Mesendoderm (in vitro differentiated cells): Measurements from ENCODE around the gene B9D2.
A peak's percentile ranks its signal among the peaks of the same experiment; 100 is the strongest.

Experiments
- DNase-seq: peaks from one replicate; pipeline ENCODE4 v3.0.0; 2013
- H2AK5ac ChIP-seq: 2 replicates; pipeline ENCODE4 v1.6.1; 2013; ENCODE audit warnings: low read length, inconsistent platforms
- H2BK120ac ChIP-seq: 2 replicates; pipeline ENCODE4 v1.6.1; 2013; ENCODE audit warnings: low read depth, mild to moderate bottlenecking, low read length, moderate library complexity, mixed read lengths
- H2BK15ac ChIP-seq: replicated peaks from 2 replicates; pipeline ENCODE4 v1.6.1; 2013; ENCODE audit warnings: low read depth, mild to moderate bottlenecking, moderate library complexity
- H2BK5ac ChIP-seq: 2 replicates; pipeline ENCODE4 v1.6.1; 2013; ENCODE audit warnings: low read length, inconsistent platforms
- H3K18ac ChIP-seq: 2 replicates; pipeline ENCODE4 v1.6.1; 2013; ENCODE audit warnings: mild to moderate bottlenecking, low read length, mixed read lengths
- H3K23ac ChIP-seq: one replicate; pipeline ENCODE4 v1.6.1; 2013; ENCODE audit warnings: low read length
- H3K27ac ChIP-seq: 2 replicates; pipeline ENCODE4 v1.5.1; 2013; ENCODE audit warnings: low read depth, mild to moderate bottlenecking, inconsistent platforms, low read length, moderate library complexity
- H3K27me3 ChIP-seq: 2 replicates; pipeline ENCODE4 v1.6.1; 2013; ENCODE audit warnings: low read length, control low read depth, mild to moderate bottlenecking, inconsistent platforms; ENCODE audit not compliant: insufficient read depth, poor library complexity
- H3K36me3 ChIP-seq: 2 replicates; pipeline ENCODE4 v1.6.1; 2013; ENCODE audit warnings: low read length, inconsistent platforms; ENCODE audit not compliant: control insufficient read depth, insufficient read depth
- H3K4ac ChIP-seq: one replicate; pipeline ENCODE4 v1.6.1; 2013; ENCODE audit warnings: low read depth, mild to moderate bottlenecking, low read length, moderate library complexity
- H3K4me1 ChIP-seq: 2 replicates; pipeline ENCODE4 v1.6.1; 2013; ENCODE audit warnings: low read depth, low read length, inconsistent platforms; ENCODE audit not compliant: control insufficient read depth
- H3K4me2 ChIP-seq: 2 replicates; pipeline ENCODE4 v1.6.1; 2013; ENCODE audit warnings: low read length
- H3K4me3 ChIP-seq: 2 replicates; pipeline ENCODE4 v1.5.1; 2013; ENCODE audit warnings: mild to moderate bottlenecking, low read length
- H3K56ac ChIP-seq: one replicate; pipeline ENCODE4 v1.6.1; 2013; ENCODE audit warnings: low read length
- H3K79me1 ChIP-seq: 2 replicates; pipeline ENCODE4 v1.6.1; 2013; ENCODE audit warnings: low read length, inconsistent platforms
- H3K79me2 ChIP-seq: 2 replicates; pipeline ENCODE4 v1.6.1; 2013; ENCODE audit warnings: mild to moderate bottlenecking, low read length; ENCODE audit not compliant: control insufficient read depth, insufficient read depth
- H3K9ac ChIP-seq: 2 replicates; pipeline ENCODE4 v1.6.1; 2013; ENCODE audit warnings: low read length, inconsistent platforms
- H4K5ac ChIP-seq: one replicate; pipeline ENCODE4 v1.6.1; 2013; ENCODE audit warnings: low read length
- H4K8ac ChIP-seq: one replicate; pipeline ENCODE4 v1.6.1; 2013; ENCODE audit warnings: low read depth, mild to moderate bottlenecking, control low read depth, low read length, moderate library complexity
- WGBS: extraction: QIAGEN DNeasy Blood & Tissue Kit; methylation state at CpG from one replicate; pipeline ENCODE4 v1.1.7; 2013; ENCODE audit warnings: low lambda C conversion rate, missing lambda C conversion rate; ENCODE audit not compliant: insufficient coverage; ENCODE audit errors: extremely low coverage; 5-methylcytosine and 5-hydroxymethylcytosine counted together

Gene B9D2

DNA sequence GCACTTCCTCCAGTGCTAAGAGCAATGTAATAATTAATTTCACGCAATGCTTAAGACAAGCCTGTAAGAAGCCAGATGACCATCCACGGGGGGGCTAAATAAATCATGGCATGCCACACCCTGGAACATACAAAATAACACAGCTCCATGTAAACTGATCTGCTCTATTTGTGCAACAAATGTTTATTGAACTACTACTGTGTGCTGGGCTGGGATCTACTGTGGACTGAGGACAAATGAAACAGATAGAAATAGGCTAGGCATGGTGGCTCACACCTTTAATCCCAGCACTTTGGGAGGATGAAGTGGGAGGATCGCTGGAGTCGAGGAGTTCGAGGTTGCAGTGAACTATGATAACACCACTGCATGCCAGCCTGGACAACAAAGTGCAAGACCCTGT lies 31.5 kb downstream of the B9D2 start:
- no CpG with 5 or more reads among the region's 5 CpGs for WGBS
- Histone ChIP-seq H3K4me1 (peaks cover 6% of the 10 kb centered on the region), H2BK15ac (no peak overlapping the region), H3K9ac (no peak overlapping the region), H3K79me1 (no peaks in the 10 kb centered on the region), H3K18ac (no peak overlapping the region), H4K8ac (no peak overlapping the region), H4K5ac (no peak overlapping the region), H2AK5ac (no peak overlapping the region), H3K4me3 (no peak overlapping the region), H3K27me3 (no peaks in the 10 kb centered on the region), H3K4ac (no peak overlapping the region), H3K36me3 (peaks cover 3% of the 10 kb centered on the region), H3K4me2 (no peak overlapping the region), H2BK5ac (no peak overlapping the region), H3K56ac (no peak overlapping the region), H3K27ac (no peak overlapping the region), H3K79me2 (no peaks in the 10 kb centered on the region), H3K23ac (no peak overlapping the region), H2BK120ac (no peak overlapping the region)
- DNase-seq: no peak

- H2BK15ac ChIP-seq: no peak overlapping the region
- H3K27me3 ChIP-seq: no peaks in the 10 kb centered on the region
- no peak for DNase-seq
- no peak overlapping the region for H3K4ac ChIP-seq
- H2AK5ac ChIP-seq: no peak overlapping the region
- H2BK5ac ChIP-seq: no peak overlapping the region
- H3K4me1 ChIP-seq: peaks cover 9% of the 10 kb centered on the region
- H3K9ac ChIP-seq: peak overlapping the region; percentile 16
- no peaks in the 10 kb centered on the region for H3K79me2 ChIP-seq
- H3K4me3 ChIP-seq: no peak overlapping the region
- WGBS: no CpG with 5 or more reads among the region's 16 CpGs
- H3K18ac ChIP-seq: no peak overlapping the region
- H2BK120ac ChIP-seq: no peak overlapping the region
- H3K79me1 ChIP-seq: peaks cover 2% of the 10 kb centered on the region
- H3K27ac ChIP-seq: no peak overlapping the region
- H3K56ac ChIP-seq: peak overlapping the region; percentile 52
- peak overlapping the region; percentile 73 for H3K23ac ChIP-seq
- H4K8ac ChIP-seq: no peak overlapping the region
- no peak overlapping the region for H3K4me2 ChIP-seq
- peaks cover 3% of the 10 kb centered on the region for H3K36me3 ChIP-seq
- no peak overlapping the region for H4K5ac ChIP-seq
Measured at GRCh38 chr19:41332000-41332399, 31.9 kb downstream of the B9D2 start.

- H3K4ac ChIP-seq: no peak overlapping the region
- H3K9ac ChIP-seq: no peak overlapping the region
- peaks cover 2% of the 10 kb centered on the region for H3K79me2 ChIP-seq
- no peak overlapping the region for H2BK120ac ChIP-seq
- H4K5ac ChIP-seq: no peak overlapping the region
- no peaks in the 10 kb centered on the region for H3K27me3 ChIP-seq
- H2BK15ac ChIP-seq: no peak overlapping the region
- H3K18ac ChIP-seq: no peak overlapping the region
- no peak for DNase-seq
- H2BK5ac ChIP-seq: no peak overlapping the region
- H3K36me3 ChIP-seq: peaks cover 3% of the 10 kb centered on the region
- H3K23ac ChIP-seq: no peak overlapping the region
- H4K8ac ChIP-seq: no peak overlapping the region
- peaks cover 15% of the 10 kb centered on the region for H3K4me1 ChIP-seq
- no peak overlapping the region for H3K4me3 ChIP-seq
- H3K79me1 ChIP-seq: peaks cover 2% of the 10 kb centered on the region
- no peak overlapping the region for H3K56ac ChIP-seq
- no CpG with 5 or more reads among the region's 47 CpGs for WGBS
- H2AK5ac ChIP-seq: no peak overlapping the region
- H3K4me2 ChIP-seq: no peak overlapping the region
- H3K27ac ChIP-seq: no peak overlapping the region
Measured at GRCh38 chr19:41330946-41331678, 32.8 kb downstream of the B9D2 start.

- Histone ChIP-seq H3K9ac (no peak overlapping the region), H3K79me2 (peaks cover 2% of the 10 kb centered on the region), H3K4me2 (no peak overlapping the region), H2AK5ac (no peak overlapping the region), H2BK120ac (no peak overlapping the region), H4K8ac (no peak overlapping the region), H3K56ac (no peak overlapping the region), H3K18ac (no peak overlapping the region), H3K27me3 (no peaks in the 10 kb centered on the region), H2BK15ac (no peak overlapping the region), H3K36me3 (peaks cover 3% of the 10 kb centered on the region), H3K4me1 (peaks cover 17% of the 10 kb centered on the region), H3K23ac (no peak overlapping the region), H3K4me3 (no peak overlapping the region), H2BK5ac (no peak overlapping the region), H3K4ac (no peak overlapping the region), H3K27ac (no peak overlapping the region), H4K5ac (no peak overlapping the region), H3K79me1 (peaks cover 2% of the 10 kb centered on the region)
- no CpG with 5 or more reads among the region's 4 CpGs for WGBS
- no peak for DNase-seq
Measured at GRCh38 chr19:41330481-41330880, 33.5 kb downstream of the B9D2 start.

DNA sequence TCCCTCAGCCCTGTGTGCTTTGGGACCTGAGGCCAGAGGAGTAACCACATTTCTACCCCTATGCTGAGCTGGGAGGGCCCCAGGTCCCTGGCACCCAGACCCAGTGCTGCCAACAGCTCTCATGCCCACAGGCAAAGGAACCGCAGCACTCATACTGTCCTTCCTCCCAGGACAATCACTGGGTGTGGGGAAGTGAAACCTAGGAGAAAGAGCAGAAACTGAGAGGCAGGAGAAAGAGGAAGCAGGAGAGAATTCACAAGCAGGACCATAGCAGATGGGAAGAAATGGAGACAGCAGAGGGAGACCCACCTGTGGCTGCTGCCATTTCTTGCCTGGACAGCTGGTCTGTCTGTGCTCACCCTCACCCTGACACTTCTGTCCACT lies 35.1 kb downstream of the B9D2 start:
- H4K5ac ChIP-seq: no peak overlapping the region
- peaks cover 2% of the 10 kb centered on the region for H3K79me2 ChIP-seq
- H3K18ac ChIP-seq: no peak overlapping the region
- peaks cover 25% of the 10 kb centered on the region for H3K4me1 ChIP-seq
- no peak overlapping the region for H4K8ac ChIP-seq
- DNase-seq: no peak
- H3K79me1 ChIP-seq: peaks cover 2% of the 10 kb centered on the region
- H2BK15ac ChIP-seq: no peak overlapping the region
- H3K56ac ChIP-seq: peak overlapping the region; percentile 94
- H3K4me3 ChIP-seq: no peak overlapping the region
- no peak overlapping the region for H3K23ac ChIP-seq
- H3K4ac ChIP-seq: no peak overlapping the region
- peak overlapping the region; percentile 17 for H3K27ac ChIP-seq
- no peak overlapping the region for H2BK120ac ChIP-seq
- no CpG with 5 or more reads among the region's 1 CpG for WGBS
- peak overlapping the region; percentile 49 for H2BK5ac ChIP-seq
- no peak overlapping the region for H3K9ac ChIP-seq
- no peaks in the 10 kb centered on the region for H3K27me3 ChIP-seq
- peak overlapping the region; percentile 60 for H2AK5ac ChIP-seq
- peaks cover 1% of the 10 kb centered on the region for H3K36me3 ChIP-seq
- H3K4me2 ChIP-seq: no peak overlapping the region
